ENCODE data around the gene LARGE2. TPM values are rescaled to one million over a fixed set of nuclear protein-coding genes. Genes with fewer than 3 reads are reported as not detected.
"Not testable (repeated sequence)": the region's sequence is repeated elsewhere in the genome, so short reads cannot be mapped to it uniquely, and the experiment has no call there.

LARGE2 gene
- total and polyA plus RNA-seq, 2 of the 13 experiments (the other 11 are each of a cell fraction or from before 2014, with no cell fraction given), result 8.5 to 21.6 TPM

GRCh38 chr11:45899448-45900174, 22.8 kb upstream of the LARGE2 start (continued):
- TF ChIP-seq JUN (CRISPR knock-in tag; IDR thresholded peaks at IDR 0.05) (0 out of 2 replicates have a peak, but pooled peaks have one; percentile 21), RFX3 (CRISPR knock-in tag; IDR thresholded peaks at IDR 0.05) (peak; percentile 93), MIER2 (CRISPR knock-in tag; IDR thresholded peaks at IDR 0.05) (peak; percentile 94)

GRCh38 chr11:45900175-45900800, 22.2 kb upstream of the LARGE2 start:
- ATAC-seq, result peak; percentile 34
- POLR2A ChIA-PET; in situ Hi-C loops (cut with HindIII; ENCODE audit: extremely low pct_ligation_motif_present, low pct_unique_long_range_greater_than_20kb); H3K9me3 ChIP-seq (ENCODE audit: low read length); BruUV-seq (replicated peaks); H3K36me3 ChIP-seq (replicated peaks in 1 of 2; ENCODE audit: control insufficient read depth in 1 of 2, insufficient read depth in 2 of 2, low read length in 2 of 2); CTCF ChIA-PET (ENCODE audit: low intra/inter-chr PET ratio, low total read pairs); H3K27ac ChIP-seq (ENCODE audit: extremely low read length, insufficient read depth, low read length); H4K20me1 ChIP-seq (ENCODE audit: insufficient read depth, low read length); H2AFZ ChIP-seq (ENCODE audit: low read length); FAIRE-seq; DNase-seq (ENCODE audit: low spot score); intact Hi-C loops (cut with micrococcal nuclease; ENCODE audit: unreplicated experiment); H3K79me2 ChIP-seq (ENCODE audit: insufficient read depth, low read length); TF ChIP-seq NONO (IDR thresholded peaks at IDR 0.05): not testable (repeated sequence)
- peak overlapping the region; percentile 50 to 71 (median 62); a peak in 5 of 6 replicates for H3K4me3 ChIP-seq (replicated peaks in 1 of 3; ENCODE audit: insufficient read depth in 1 of 3, low read depth in 2 of 3, low read length in 3 of 3)
- WGBS (ENCODE audit: low lambda C conversion rate), result 15% methylated on average over 10 of the region's 59 CpGs
- peaks cover 0 to 21% of the 10 kb centered on the region in 2 experiments; a peak in 1 of 5 replicates for H3K27me3 ChIP-seq (ENCODE audit: control insufficient read depth in 1 of 2, insufficient read depth in 2 of 2, low read length in 2 of 2)
- H3K9ac ChIP-seq (ENCODE audit: insufficient read depth, low read depth, low read length), result peak overlapping the region; percentile 41; the same call in 1 of the 2 replicates
- H3K4me1 ChIP-seq (ENCODE audit: insufficient read depth, low read length), result peaks cover 46% of the 10 kb centered on the region
- TF ChIP-seq ZFY (CRISPR knock-in tag; IDR thresholded peaks at IDR 0.05) (peak; percentile 60; the same call in 1 of the 2 replicates), ZBTB2 (CRISPR knock-in tag; IDR thresholded peaks at IDR 0.05; ENCODE audit: low read depth) (0 out of 2 replicates have a peak, but pooled peaks have one; percentile 31), NONO (CRISPR knock-in tag; conservative IDR thresholded peaks at IDR 0.05) (0 out of 2 replicates have a peak, but pooled peaks have one; percentile 30), ZFX (CRISPR knock-in tag; IDR thresholded peaks at IDR 0.05; ENCODE audit: low read depth) (peak; percentile 56; the same call in 1 of the 2 replicates), ARID4A (CRISPR knock-in tag; IDR thresholded peaks at IDR 0.05; ENCODE audit: borderline replicate concordance) (peak; percentile 28; the same call in 1 of the 2 replicates)
- TF ChIP-seq, protein P1, sequence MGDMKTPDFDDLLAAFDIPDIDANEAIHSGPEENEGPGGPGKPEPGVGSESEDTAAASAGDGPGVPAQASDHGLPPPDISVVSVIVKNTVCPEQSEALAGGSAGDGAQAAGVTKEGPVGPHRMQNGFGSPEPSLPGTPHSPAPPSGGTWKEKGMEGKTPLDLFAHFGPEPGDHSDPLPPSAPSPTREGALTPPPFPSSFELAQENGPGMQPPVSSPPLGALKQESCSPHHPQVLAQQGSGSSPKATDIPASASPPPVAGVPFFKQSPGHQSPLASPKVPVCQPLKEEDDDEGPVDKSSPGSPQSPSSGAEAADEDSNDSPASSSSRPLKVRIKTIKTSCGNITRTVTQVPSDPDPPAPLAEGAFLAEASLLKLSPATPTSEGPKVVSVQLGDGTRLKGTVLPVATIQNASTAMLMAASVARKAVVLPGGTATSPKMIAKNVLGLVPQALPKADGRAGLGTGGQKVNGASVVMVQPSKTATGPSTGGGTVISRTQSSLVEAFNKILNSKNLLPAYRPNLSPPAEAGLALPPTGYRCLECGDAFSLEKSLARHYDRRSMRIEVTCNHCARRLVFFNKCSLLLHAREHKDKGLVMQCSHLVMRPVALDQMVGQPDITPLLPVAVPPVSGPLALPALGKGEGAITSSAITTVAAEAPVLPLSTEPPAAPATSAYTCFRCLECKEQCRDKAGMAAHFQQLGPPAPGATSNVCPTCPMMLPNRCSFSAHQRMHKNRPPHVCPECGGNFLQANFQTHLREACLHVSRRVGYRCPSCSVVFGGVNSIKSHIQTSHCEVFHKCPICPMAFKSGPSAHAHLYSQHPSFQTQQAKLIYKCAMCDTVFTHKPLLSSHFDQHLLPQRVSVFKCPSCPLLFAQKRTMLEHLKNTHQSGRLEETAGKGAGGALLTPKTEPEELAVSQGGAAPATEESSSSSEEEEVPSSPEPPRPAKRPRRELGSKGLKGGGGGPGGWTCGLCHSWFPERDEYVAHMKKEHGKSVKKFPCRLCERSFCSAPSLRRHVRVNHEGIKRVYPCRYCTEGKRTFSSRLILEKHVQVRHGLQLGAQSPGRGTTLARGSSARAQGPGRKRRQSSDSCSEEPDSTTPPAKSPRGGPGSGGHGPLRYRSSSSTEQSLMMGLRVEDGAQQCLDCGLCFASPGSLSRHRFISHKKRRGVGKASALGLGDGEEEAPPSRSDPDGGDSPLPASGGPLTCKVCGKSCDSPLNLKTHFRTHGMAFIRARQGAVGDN (CRISPR knock-in tag; IDR thresholded peaks at IDR 0.05), result peak; percentile 22; the same call in 1 of the 2 replicates
- H3K4me2 ChIP-seq (ENCODE audit: low read depth, low read length), result peak overlapping the region; percentile 86

Data from HepG2 (cell line).